HG03095 (cell line): ENCODE results near the gene TRNP1.

Experiments
- ATAC-seq: cut with Tn5 transposase; IDR thresholded peaks from one replicate; pipeline ENCODE4 v1.9.1; 2021; ENCODE audit warnings: moderate library complexity; ENCODE audit not compliant: unreplicated experiment

The TRNP1 gene

DNA sequence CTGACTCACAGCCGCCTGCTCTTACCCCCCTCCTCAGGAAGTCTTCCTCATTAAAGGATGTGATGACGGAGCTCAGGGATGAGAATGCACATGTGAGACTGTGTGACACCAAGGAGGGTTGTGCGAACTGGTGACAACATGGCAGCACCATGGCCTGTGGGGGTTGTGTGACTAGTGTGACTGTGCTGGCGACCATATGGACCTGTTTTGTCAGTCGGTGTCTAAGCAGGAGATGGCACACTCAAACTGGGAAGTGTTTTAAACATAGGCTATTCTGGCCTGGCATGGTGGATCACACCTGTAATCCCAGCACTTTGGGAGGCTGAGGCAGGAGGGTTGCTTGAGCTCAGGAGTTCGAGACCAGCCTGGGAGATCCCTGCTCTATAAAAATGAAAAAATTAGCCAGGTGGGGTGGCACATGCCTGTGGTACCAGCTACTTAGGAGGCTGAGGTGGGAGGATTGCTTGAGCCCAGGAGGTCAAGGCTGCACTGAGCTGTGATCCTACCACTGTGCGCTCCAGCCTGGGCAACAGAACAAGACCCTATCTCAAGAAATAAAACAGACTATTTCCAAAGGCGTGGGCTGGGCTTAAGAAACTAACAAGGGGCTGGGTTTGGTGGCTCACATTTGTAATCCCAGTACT is 7.4 kb downstream of the TRNP1 start:
- no peak for ATAC-seq

DNA sequence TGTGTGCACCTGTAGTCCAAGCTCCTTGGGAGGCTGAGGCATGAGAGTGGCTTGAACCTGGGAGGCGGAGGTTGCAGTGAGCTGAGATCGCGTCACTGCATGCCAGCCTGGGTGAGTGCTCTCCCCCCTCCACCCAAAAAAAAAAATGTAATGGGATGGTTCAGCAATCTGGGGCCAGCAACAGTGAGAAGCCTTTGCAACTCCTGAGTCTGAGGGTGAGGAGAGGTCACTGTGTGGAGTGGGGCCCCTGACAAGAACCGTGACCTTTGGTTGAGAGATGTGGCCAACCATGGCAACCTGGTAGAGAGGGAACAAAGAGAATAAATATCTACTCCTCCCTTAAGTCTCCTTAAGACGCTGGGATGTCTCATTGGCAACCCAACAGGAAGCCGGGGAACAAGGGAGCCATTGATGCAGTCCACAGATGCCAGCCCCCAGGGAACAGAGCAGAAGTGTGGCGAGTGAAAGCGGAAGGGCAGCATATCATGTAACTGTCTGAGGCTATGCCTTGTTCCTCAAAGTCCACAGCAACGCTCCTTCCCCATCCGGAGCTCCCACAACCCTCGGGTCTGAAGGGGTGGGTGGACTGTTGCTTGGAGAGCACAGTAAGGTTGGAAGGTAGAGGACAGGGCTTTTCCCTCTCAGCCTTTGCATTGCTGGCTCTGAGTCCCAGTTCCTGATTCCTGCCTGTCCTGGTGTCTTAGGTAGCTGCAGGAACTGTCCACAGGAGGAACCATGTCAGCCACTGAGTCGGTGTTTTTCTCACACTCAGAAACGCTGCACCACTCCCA is 8.3 kb downstream of the TRNP1 start:
- no peak for ATAC-seq

DNA sequence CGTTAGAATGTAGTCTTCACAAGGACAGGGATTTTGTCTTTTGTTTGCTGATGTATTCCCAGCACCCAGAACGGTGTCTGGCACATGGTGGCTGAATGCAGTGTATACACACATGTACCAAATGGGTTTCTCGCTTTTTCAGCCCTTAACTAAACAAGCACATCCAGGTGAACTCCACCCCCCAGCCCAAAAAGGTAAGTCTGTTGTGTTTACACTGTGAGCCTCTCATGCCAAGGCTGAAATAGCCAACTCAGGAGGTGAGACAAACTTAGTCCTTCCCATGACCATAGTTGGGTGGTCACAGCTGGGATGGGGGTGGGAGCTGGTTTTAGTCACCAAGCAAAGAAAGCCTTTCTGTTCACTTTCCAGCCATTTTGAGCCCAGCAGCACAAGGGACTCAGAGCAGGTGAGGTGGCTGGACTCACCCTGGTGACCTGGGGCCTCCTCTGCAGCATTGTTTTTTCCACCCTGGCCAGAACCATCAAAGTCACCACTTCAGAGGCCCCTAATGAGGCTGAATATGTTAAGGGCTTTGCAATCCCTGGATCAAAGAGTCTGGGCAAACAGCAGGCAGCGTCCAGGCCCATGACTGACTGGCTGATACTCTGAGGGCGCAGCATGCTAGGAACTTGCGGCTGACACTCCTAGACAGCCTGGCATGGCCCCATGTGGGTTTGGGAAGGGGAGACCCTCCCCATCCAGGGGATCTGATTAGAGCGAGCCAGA is 10.4 kb downstream of the TRNP1 start:
- ATAC-seq: no peak

DNA sequence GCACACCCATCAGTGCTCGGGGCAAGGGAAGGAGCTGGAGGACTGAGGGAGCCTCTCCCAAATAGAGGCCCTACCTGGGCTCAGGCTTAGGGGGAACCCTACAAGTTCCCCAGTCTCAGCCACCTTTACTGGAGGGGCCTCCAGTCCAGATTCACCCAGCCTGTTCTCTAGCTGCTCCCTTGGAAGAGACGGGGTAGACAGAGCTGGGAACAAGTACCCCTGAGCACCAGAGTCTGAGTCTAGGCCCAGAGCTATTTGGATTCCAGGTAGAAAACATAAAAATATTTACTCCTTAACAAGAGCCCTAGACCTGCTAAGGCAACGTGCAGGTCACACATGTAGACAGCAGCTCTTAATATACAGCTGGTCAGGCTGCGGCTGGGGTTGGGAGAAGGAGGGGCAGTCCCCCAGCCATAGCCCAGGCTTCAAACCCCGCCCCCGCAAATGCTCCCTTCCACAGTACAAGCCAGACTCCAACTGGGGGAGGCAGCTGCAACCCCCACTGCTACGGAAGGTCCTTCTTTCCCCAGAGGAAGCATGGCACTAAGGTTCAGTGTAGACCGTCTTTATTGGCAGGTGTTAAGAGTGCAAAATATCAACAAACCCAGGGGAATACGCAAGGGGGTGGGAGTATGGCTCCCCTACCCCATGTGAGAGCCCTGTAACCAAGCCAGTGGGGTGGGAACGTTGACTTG is 11.1 kb downstream of the TRNP1 start:
- no peak for ATAC-seq

DNA sequence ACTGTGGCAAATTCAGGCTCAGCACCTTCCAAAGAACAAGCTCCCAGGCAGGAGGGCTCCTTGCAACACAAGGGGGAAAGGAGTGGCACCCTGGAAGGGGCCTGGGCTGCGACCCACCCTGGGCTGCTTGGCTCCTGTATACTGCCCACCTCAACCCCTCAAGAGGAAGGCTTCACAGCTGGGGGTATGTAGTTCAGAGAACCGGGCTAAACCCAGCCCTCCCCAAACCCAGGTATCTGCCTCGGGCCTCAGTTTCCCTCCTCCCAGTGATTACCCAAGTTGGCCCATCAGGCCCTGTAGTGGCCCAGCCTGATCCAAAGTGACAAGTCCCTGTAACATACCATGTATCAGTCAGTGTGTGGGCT is 11.7 kb downstream of the TRNP1 start:
- no peak for ATAC-seq

DNA sequence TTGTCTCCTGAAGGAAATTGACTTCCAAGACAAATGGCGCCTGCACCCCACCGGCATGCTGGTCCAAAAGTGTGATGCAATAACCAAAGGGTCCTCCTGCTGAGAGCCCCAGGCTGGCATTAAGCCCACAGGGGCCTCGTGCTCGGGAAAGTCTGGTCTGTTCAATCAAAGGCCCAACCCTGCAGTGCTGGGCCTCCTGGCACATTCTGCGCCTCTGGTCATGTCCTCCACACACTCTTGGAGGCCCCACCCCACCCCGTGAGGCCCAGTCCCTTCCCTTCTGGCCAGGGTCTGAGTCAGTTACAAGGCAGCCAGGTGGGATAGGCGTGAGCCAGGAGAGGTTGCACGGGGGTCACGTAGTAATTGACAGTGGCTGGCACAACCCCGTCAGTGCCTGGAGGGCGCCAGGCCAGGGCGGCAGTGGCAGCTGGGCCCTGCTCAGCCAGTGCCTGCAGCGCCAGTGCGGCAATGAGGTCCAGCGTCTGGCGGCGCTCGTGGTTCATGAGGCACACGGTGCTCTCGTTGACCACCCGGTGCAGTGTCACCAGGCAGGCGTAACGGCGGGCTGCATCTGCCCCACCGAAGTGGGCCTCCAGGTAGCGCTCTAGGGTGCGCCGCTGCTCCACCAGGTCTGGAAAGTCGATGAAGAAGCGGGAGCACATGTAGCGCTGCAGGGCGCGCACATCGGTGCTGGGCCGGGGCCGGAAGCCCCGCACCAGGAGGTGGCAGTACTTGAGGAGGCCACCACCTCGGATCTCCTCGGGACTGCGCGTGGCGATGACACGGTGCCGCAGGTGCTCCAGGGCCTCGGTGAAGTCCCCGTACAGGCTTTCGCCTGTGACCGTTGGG is 12.4 kb downstream of the TRNP1 start:
- no peak for ATAC-seq

DNA sequence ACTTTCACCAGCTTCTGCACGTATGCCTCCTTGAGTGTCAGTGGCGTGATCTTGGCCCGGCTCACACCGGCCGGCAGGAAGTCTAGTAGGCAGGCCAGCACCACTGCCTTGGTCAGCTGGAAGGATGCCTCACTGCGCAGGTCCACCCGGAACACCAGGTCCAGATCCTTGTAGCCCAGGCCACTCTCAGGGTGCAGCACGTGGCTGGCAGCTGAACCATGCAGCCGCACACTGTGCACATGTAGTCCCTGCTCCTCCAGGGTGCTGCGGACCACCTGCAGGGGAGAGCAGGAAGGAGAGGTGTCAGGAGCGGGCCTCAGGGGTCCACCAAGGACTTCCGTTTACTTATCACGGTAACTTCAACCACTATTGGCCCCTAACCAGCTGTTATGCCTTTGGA is 13.2 kb downstream of the TRNP1 start:
- no peak for ATAC-seq

DNA sequence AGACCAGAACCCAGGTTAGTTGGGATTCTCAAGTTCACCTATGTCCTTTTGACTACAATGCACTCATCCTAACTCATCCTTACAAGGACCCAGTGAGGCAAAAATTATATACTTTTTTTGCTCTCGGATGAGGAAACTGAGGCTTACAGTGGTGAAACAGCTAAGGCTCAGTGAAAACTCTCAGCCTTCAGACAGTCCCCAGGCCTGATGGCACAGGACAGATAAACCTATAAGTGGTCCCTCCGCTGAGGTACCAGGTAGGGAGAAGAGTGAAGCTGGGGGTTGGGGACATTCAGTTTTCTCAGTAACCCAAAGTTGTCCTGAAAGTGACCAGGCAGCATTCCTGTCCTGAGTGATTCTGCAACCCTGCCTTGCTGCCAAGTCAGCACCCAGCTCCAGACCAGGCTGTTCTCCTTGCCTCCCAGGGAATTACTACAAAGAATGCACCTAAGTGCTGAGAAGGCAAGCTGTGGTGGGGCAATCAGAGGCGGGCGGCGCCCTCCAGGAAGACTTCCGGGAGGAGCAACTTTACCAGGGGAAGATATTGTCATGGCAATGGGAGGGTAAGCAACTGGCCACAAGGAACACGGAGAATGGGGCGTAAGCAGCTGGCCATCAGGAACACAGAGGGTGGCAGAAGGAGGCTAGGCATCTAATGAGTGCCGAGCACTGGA is 14.6 kb downstream of the TRNP1 start:
- ATAC-seq: no peak

DNA sequence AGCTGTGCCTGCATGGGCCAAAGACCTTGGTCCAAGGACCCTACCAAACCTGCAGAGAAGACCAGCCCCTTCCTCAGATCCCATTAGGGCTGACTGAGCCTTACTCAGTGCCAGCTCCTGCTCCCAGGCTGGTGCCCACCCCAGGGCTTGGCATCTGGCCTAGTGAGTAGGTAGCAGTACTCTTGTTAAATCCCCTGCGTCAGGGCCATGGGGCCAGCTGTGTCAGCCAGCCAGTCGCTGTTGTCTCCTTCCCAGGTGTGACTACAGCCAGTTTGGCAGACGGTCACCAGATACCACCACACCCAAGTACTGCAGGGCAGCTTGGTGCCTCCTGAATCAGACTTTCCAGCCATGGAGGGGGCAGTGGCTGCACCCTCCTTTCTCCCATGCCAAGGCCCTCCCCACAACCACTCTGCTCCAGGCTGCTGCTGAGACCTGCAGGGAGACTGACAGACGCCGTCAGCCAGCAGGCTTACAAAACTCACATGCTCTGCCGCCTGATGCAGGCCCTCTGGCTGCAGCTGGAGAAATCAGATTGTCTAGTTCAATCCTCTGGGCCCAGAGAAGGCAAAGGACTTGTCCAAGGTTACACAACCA is 16.2 kb downstream of the TRNP1 start:
- no peak for ATAC-seq

DNA sequence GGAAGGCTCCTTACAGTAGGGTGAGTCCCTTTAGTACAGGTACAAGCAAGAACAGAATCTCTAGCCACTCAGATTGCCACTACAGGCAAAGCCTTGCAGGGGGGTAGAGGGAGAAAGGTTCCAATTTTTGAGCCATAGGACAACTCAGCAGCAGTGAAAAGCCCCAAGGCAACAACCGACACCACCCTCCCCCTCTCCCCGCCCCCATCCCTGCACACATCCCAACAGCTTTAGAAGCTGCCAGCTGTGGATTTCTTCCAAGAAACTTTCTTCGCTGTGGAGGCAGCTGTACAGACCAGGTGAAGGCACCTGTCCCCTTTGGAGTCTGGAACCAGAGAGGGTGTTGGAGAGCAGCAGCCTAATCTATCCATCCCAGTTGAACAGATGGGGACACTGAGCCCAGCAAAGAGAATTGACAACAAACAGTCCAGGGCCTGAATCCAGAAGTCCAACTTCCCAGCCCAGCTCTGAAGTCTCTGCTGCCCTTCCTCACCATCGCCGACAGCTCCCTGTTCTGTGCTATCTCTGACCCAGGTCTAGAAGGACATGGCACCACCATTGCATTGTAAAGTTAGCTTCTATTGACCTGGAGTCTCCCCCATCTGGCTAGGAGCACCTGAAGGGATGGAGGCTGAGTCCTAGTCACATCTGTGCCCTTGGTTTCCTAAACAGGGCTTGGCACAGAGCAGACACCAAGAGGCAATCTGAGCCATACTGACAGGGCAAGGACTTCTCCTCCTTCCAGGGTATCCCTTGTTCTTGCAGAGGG is 16.9 kb downstream of the TRNP1 start:
- no peak for ATAC-seq

DNA sequence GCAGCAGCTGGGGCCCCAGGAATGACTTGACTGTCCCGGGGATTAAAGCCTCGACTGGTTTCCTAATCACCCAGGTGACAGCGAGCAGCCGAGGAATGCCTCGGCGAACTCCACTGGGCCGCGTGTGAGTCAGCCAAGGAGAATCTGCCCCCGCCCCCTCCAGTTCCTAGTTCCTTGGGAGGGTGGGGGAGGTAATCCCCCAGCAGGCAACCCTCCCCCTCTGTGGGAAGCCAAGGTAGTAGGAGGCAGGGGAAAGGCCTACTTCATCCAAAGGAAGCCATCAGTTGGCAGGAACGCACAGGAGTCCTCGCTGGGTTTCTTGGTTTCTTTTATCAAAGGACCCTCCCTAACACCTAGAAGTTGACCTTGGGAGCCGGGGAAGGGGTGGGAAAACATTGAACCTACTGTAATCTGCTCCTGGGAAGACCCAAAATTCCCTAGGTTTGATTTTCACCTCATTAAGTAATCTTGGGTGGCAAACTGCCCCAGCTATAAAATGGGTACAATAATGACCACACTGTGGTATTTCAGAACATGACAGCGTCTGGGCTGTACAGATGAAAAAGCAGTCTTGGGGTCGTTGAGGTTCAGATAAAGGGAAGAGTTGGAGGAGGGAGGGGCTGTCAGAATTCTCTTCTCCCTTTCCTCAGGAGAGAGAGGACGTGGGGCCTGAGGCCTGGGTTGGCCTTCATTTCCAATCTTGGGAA is 17.7 kb downstream of the TRNP1 start:
- no peak for ATAC-seq

DNA sequence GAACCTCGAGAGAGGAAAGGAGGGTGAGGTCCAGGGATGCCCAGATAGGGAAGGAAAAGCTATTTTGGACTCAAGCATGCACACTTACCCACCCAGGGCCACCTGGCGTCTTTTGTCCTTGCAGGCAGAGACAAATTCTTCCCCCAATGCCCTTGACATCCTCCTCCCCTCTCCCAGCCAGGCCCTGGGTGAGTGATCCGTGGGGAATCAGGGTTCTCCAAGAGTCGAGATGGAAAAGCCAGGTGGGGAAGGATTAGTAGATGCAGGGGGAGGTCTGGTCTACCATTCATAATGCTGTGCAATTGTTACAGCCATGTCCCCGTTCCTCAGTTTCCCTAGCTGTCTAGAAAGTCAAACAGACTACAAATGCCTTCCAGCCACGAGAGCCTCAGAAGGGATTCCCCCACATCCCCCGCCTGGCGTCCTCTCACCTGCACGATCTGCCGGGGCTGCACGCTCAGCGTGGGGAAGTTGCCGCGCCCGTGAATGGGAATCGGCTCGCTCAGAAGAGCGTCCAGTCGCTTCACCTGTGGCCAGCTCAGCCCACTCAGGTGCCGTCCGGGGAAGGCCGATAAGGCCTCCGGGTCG is 18.6 kb downstream of the TRNP1 start:
- ATAC-seq: no peak

DNA sequence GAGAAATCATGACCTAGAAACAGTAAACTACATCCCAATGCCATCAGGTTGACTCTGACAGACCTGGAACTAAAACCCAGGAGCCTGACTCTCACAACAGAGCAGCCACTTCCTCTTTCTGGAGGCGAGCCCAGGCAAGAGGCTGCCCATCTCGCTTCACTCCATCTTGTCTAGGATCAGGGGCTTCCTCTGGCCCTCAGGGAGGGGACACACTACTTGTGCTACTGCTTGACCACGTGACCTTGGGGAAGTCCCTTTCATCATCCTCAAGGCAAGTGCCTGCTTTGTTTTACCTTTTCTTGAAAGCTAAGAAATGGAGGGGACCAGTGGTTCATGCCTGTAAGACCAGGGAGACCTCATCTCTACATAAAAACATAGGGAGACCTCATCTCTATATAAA is 21.8 kb downstream of the TRNP1 start:
- no peak for ATAC-seq

DNA sequence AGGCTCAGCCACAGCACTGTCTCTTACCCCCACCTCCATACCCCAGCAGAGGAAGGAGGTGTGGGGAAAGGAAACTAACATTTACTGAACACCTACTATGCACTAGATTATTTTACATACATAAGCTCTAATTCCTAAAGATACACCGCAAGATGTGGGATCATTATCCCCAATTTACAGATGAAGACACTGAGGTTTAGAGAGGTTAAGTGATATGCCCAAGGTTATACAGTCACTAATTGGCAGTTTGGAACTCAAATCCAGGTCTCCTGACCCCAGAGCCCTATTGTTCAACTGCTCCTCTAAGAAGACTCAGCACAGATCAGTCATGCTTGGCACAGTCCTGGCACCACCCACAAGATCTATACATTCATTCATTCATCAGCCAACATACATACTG is 22.9 kb downstream of the TRNP1 start:
- no peak for ATAC-seq

DNA sequence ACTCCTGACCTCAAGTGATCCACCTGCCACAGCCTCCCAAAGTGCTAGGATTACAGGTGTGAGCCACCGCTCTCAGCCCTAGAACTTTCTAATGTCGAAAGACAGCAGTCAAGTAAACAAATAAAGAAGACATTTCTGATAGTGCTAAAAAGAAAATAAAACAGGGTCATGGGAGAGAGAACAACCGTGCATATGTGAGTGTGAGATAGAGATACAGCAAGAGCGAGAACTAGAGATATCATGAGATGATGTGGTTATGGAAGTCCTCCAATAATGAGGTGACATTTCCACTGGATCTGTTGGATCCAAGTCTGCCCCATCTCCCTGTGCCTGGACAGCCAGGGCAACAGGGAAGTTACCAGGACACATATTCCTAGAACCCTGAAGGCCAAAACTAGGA is 23.7 kb downstream of the TRNP1 start:
- ATAC-seq: no peak

DNA sequence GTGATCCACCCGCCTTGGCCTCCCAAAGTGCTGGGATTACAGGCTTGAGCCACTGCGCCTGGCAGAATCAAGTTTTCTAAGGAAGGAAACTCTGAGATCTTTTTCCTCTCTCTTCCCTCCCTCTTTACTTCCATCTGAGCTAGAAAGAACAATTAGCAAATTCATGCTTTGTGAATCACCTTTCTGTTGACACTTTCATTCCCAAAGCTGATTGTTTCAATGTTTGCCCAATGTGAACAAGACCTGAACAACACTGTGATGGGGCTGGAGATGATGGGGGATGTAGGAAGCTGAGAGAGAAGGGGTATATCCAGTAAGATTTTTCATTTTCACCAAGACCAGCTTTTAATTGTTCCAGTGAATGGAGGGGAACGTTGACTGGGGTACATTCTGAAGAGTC is 24.8 kb downstream of the TRNP1 start:
- no peak for ATAC-seq

DNA sequence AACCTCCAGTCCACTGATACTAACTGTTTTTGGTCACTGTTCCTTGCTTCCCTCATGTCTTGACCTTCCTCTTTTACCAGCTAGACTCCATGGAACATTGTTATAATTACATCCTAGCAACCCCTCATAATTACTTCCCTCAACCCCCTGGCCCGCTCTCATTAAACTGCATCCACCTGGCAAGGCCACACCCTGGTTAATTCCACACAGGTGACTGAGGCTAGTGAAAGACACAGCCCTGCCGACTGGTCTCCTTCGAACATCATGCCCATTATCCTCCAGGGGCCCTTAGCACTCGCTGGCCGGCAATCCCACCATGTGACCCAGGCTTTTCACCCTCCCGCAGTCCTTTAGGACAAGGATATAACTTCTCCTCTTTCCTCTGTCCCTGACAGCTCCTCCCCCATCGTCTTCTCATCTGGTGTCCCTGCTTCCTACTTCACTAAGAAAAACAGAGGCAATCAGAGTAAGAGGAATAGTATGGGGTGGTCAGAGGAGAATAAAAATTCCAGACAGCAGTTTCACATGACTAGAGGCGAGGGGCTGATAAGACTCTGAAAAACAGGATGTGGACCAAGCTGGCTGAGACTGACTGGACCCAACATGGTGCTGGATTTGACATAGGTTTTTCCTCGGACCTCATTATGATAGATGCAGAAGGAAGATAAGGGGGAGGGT is 28.0 kb downstream of the TRNP1 start:
- ATAC-seq: no peak
